Hematopoietic multipotent progenitor cell treated with erythropoietin and hydrocortisone succinate and interleukin-3 and kit ligand, for 6 days (in vitro differentiated cells): ENCODE results near the gene ZMAT2.
"Not testable (repeated sequence)": the region's sequence is repeated elsewhere in the genome, so short reads cannot be mapped to it uniquely, and the experiment has no call there.

ENCODE experiments used
- DNase-seq: peaks from one replicate; pipeline ENCODE4 v3.0.0-alpha.2; 2015

ZMAT2 gene, protein sequence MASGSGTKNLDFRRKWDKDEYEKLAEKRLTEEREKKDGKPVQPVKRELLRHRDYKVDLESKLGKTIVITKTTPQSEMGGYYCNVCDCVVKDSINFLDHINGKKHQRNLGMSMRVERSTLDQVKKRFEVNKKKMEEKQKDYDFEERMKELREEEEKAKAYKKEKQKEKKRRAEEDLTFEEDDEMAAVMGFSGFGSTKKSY

DNA sequence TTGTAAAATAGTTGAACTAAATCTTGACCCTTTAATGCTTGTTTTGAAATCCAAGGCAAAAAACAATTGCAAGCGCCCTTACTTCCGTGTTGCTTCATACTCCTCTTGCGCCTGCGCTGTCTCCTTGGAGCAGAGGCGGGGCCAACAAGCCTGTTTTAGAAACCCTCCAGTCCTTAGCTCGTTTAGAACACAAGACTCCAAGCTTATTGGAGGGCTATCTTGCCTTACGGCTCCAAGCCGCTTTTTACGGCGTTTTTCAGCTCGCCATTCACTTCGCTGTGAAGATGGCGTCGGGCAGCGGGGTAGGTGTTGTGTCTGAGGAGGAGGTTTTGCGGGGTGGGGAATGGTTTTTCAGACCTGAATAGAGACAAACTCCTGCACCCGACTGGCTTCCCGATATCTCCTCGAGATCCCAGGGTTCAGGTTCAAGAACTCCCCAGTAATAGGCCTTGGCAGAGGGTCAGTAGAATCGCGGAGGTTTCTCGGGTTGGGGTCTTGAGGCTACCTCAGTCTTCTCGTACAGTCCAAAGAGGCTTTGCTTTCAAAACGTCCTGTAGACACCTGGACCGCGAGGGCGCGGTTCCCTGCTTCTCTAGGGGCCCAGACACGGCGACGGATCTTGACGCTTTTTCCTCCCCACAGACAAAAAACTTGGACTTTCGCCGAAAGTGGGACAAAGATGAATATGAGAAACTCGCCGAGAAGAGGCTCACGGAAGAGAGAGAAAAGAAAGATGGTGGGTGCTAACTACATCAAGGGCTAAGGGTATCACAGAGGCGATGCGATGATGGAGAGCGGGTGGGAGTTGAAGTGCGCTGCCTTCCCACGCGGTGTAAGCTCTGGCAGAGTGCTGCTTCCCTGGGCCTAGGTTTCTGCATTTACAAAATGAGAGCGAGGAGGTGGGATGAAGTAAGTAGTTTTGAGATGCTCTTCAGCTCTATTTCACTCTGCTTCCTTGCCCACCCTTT is at the start of gene ZMAT2:
Gene ZMAT2 (plus strand): TSS at position 271 of the 968 bp plus-strand sequence. CDS start 14 bp downstream, at position 285.
- peak; percentile 100 for DNase-seq

DNA sequence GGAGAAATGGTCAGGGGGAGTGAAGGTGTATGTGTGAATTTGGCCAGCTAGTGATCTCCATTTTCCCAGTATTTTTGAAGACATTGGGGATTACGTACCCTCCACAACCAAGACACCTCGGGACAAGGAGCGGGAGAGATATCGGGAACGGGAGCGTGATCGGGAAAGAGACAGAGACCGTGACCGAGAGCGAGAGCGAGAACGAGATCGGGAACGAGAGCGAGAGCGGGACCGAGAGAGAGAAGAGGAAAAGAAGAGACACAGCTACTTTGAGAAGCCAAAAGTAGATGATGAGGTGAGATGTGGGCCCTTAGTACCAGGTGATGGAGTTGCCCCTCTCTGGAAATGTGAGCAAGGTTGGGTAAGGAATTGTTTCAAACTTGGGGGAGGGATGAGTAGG is 41.4 kb upstream of the ZMAT2 start:
- DNase-seq: no peak

- DNase-seq: not testable (repeated sequence)
Measured at GRCh38 chr5:140660371-140660770, 39.9 kb upstream of the ZMAT2 start.

DNA sequence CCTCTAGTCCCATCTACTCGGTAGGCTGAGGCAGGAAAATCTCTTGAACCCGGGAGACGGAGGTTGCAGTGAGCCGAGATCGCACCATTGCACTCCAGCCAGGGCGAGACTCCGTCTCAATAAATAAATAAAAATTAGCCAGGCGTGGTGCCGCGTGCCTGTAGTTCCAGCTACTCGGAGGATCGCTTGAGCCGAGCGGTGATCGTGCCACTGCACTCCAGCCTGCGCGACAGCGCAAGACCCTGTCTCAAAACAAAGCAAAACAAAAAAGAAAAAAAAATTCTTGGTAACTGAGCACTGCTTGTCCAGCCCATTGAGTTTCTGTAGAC is 36.3 kb upstream of the ZMAT2 start:
- DNase-seq: no peak

DNA sequence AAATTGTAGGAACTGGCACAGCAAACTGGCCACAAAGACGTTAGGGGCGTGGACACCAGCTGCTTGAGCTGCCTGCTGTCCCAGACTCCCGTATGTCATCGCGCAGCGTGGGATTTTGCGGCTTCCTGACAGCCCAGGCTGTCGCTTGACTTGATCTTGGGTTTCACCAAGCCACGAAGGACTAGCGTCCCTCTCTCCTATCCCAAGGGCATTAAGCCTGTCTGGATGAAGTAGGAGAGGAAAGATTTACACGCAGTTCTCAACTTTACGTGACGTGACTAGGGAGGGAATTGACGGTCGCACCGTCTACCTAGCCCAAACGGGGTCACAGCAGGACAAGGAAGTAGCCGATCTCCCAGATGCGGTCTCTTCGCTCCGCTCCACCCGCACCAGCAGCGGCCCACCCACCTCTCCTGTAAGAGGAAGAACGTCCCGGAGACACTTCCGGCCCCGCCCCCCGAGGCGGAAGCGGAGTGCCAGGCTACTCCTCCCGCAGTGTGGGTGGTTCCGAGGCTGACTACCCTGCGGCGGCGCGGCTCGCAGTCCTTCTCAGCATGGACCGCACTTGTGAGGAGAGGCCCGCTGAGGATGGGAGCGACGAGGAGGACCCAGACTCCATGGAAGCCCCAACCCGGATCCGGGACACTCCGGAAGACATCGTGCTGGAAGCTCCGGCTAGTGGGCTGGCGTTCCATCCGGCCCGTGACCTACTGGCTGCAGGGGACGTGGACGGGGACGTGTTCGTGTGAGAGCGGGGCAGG is 35.7 kb upstream of the ZMAT2 start, which contains the start of gene WDR55:
Gene WDR55 (plus strand): TSS at position 546 of the 761 bp plus-strand sequence. CDS start 9 bp downstream, at position 555.
- peak; percentile 98 for DNase-seq

DNA sequence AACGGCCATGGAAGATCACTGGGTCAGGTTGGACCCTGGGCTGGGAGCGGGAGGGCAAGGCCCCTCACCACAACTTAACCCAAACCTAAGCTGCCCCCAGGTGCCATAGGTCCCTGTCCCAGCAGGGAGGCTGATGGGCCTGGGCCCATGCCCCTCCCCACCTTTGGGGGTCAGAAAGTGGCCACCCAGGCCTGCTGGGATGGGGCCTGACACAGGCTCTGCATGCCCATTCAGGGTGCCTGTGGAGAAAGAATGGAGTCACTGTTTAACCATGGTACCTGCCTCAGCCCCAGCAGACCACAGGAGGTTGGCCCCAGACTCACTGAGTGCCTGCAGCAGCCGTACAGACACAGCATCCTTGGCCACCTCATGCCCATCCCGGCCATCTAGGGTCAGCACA is 29.2 kb upstream of the ZMAT2 start:
- not testable (repeated sequence) for DNase-seq

DNA sequence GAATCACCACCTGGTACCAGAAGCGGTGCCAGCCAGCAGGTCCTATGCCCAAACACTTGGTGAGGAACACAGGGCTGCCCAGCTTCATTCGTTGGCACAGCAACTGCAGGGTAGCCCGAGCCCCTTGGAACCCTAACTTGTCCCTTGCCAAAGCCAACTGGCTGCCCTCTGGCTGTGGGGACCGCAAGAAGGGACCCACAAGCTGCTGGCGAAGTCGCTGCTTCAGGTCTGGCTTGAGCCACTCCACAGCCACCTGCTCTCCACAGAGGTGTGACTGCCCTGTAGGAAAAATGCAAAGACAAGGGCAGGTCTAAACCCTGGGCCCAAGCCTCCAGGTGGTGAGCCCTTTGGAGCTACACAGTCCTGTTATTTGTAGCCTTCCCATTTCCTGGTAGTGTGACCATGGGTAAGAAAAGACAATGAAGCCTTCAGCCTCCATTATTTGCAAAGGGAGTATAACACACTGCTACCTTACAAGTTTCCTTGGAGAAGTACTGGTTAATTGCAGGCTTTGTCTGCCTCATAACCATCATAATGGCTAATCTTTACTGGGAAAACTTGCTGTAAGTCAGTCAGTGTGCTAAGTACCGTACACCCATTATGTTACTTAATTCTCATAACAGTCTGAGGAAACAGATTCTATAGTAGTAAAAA is 28.6 kb upstream of the ZMAT2 start:
- no peak for DNase-seq

DNA sequence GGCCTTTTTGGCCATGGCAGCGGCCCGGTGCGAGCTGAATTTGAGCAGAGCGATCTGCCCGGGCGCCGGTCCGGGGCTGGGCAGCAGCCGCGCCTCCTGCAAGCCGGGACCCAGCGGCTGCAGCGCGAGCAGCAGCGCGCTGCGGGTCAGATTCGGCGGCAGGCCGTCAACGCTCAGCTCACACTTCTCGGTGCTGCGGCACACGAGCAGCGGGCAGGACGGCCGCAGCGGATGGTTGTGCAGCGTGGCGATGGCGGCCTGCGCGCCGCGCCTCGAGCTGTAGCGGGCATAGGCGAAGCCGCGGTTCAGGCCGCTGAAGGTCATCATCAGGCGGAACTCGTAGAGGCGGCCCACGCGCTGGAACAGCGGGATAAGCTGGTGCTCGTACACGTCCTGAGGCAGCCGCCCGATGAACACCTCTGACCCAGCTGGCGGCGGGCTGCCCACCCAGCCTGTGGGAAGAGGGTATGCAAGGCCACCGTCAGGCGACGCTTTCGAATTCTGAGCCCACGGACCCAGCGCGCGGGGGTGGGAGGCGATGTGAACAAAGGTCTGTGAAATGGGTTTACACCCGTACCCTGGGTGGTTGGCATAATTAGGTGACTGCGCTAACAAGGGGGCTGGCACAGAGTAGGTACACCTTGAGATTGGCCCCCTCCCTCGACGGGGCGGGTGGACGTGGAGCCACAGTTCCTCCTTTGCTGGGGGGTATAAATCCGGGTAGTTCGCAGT is 27.6 kb upstream of the ZMAT2 start:
- peak; percentile 47 for DNase-seq

- DNase-seq: no peak
Measured at GRCh38 chr5:140673187-140673976, 26.9 kb upstream of the ZMAT2 start, which contains the start of gene DND1. Gene DND1 (minus strand): TSS chr5:140673576. CDS start chr5:140673542, 34 bp downstream.

DNA sequence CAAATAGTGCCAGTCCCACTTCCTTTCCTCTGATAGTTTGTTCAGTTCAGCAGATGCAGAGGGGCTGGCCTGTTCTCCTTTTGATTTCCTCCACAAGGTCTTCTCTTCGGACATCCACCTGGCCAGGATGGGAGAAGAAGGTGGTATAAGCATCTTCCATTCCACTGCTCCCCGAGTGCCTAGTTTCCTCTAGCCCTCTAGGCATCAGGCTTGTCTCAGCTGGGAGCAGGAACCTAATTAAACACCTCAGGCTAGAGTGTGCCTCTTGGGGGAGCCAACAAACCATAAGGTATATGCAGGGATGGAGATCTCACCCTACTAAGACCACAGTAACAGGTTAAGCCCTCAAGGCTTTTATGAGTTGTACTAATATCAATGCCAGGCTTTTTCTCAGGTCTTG is 26.0 kb upstream of the ZMAT2 start:
- peak; percentile 22 for DNase-seq

- no peak for DNase-seq
Measured at GRCh38 chr5:140674629-140675028, 25.6 kb upstream of the ZMAT2 start.

DNA sequence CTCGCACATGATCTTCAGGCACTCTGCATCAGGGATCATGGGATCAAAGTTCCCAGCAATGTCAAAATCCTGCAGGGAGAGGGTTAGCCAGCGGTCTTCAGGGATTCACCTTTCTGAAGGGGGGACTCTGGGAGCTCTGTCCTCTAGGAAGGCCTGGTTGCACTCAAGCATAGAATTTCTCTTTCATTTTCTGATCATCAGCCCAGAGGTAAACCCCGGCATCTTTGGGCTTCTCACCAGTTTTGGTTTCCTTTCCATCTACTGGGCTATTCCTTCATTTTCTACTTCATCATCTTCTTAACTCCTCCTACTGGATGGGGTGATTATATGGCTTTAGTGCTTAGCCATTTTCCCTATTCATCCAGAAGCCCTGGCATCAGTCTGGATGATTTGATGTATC is 22.3 kb upstream of the ZMAT2 start:
- DNase-seq: no peak

GRCh38 chr5:140678993-140679392 is 21.3 kb upstream of the ZMAT2 start:
- peak; percentile 97 for DNase-seq

- DNase-seq: no peak
Measured at GRCh38 chr5:140690376-140690932, 9.8 kb upstream of the ZMAT2 start.

- DNase-seq: peak; percentile 97
Measured at GRCh38 chr5:140690941-140691924, 9.0 kb upstream of the ZMAT2 start, which contains the start of the genes HARS1 and HARS2. Gene HARS1 (minus strand): TSS chr5:140691370. CDS start chr5:140691304, 66 bp downstream. Gene HARS2 (plus strand): TSS chr5:140691455. CDS start chr5:140691649, 194 bp downstream.

DNA sequence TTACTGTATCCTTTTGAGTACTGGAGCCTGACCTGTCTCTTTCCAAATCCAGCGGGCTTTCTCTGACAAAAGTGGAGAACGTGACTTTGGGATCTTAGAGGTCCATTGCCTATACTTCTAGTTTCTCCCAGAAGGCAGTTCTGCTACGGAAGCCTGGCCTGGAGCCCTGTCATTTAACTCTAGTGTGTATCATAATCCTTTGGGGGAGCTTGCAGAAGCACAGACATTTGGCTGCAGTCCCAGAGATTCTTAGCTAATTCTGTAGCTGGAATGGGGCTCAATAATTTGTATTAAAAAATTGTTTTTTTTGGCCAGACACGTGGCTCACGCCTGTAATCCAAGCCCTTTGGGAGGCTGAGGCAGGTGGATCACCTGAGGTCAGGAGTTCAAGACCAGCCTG is 6.0 kb upstream of the ZMAT2 start:
- no peak for DNase-seq

GRCh38 chr5:140696891-140697492 is 3.3 kb upstream of the ZMAT2 start:
- no peak for DNase-seq

- no peak for DNase-seq
Measured at GRCh38 chr5:140707812-140708211, 7.6 kb downstream of the ZMAT2 start.

DNA sequence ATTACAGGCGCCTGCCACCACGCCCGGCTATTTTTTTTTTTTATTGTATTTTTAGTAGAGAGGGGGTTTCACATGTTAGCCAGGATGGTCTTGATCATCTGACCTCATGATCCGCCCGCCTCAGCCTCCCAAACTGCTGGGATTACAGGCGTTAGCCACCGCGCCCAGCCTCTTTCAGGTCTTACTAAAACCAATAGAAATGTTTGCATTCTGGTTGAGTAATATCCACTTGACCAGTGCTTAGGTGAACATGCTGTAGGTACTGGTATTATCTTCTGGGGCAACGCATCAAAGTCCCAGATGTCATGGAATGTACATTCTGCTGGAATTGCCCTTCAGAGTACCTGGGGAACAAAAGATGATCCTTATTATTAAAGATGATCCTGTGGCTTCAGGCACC is 8.5 kb downstream of the ZMAT2 start:
- DNase-seq: not testable (repeated sequence)
